Measurements from ENCODE around the gene PRR23E.

The PRR23E gene

DNA sequence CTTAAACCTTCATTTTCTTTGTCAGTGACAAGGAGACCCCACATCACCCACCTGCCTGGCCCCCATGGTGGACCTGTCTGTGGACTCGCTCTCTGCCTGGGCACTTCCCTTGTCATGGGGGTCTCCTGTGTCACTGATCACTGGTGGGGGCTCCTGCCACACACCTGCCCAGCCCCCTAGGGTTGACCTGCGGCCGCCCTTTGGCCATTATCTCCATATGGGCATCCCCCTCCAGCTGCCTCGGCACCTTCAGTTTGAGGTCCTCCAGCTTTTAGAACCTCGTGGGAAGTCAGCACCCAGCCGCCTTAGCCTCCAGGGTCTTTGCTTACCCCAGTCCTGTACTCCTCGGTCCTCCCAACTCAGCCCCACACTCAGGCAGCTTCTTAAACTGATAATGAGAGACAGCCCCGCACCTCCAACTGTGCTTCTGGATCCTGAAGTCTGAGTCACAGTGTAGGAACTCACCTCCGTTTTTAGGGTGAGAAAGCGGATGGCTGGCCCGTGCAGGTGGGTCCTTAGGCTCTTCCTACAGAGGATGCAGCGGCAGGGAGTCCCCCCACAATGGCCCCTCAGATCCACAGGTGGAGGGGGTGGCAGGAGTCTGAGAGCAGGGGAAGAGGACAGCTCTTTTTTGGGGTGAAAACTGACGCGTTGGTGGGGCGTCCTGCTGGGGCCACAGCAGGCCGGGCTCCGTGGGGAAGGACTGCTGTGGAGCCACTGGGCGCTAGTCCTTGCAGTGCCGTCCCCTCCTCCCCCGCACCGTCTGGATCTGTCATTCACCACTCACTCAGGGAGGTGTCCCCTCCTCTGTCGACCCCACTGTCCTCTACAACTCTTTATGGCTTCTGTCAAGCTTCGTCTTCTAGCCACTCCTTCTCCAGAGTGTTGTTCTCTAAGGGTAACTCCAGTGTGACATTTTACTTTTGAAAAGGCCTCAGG lies 8.7 kb upstream of the PRR23E start:
- Histone ChIP-seq H3K27ac (ENCODE audit: insufficient read depth, low read length, poor library complexity, severe bottlenecking) (no peak overlapping the region), H3K27me3 (replicated peaks; ENCODE audit: control insufficient read depth, insufficient read depth, low read length, poor library complexity, severe bottlenecking) (no peaks in the 10 kb centered on the region), H3K36me3 (ENCODE audit: control insufficient read depth, insufficient read depth, low read length) (no peaks in the 10 kb centered on the region), H3K9me3 (ENCODE audit: control insufficient read depth, low read length) (no peaks in the 10 kb centered on the region), H3K4me3 (ENCODE audit: insufficient read depth, low read depth, low read length, poor library complexity, severe bottlenecking) (no peak overlapping the region), H3K4me1 (ENCODE audit: control insufficient read depth, insufficient read depth, low read length, poor library complexity, severe bottlenecking) (no peaks in the 10 kb centered on the region)
- no peak for DNase-seq

- Histone ChIP-seq H3K27me3 (replicated peaks; ENCODE audit: control insufficient read depth, insufficient read depth, low read length, poor library complexity, severe bottlenecking) (no peaks in the 10 kb centered on the region), H3K27ac (ENCODE audit: insufficient read depth, low read length, poor library complexity, severe bottlenecking) (no peak overlapping the region), H3K9me3 (ENCODE audit: control insufficient read depth, low read length) (no peaks in the 10 kb centered on the region), H3K4me3 (ENCODE audit: insufficient read depth, low read depth, low read length, poor library complexity, severe bottlenecking) (no peak overlapping the region), H3K36me3 (ENCODE audit: control insufficient read depth, insufficient read depth, low read length) (no peaks in the 10 kb centered on the region), H3K4me1 (ENCODE audit: control insufficient read depth, insufficient read depth, low read length, poor library complexity, severe bottlenecking) (no peaks in the 10 kb centered on the region)
- no peak for DNase-seq
Measured at GRCh38 chr3:127184870-127185216, 8.1 kb upstream of the PRR23E start.

DNA sequence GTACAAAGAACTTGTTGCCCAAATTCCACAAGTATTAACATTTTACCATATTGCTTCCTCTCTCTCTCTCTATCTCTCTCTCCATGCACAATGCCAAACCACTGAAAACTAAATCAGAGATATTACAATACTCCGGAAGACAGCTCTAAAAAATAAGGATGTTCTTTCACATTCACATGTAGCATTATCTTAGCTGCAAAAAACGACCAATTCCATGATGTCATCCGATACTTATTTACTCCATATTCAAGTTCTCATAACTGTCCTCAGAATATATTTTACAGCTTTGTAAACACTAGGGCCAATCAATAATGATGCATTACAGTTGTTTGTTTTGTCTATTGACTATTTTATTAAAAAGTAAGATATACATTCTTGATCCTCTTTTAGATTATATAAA lies 7.7 kb upstream of the PRR23E start:
- no peak overlapping the region for H3K27ac ChIP-seq (ENCODE audit: insufficient read depth, low read length, poor library complexity, severe bottlenecking)
- H3K36me3 ChIP-seq (ENCODE audit: control insufficient read depth, insufficient read depth, low read length): no peaks in the 10 kb centered on the region
- no peaks in the 10 kb centered on the region for H3K9me3 ChIP-seq (ENCODE audit: control insufficient read depth, low read length)
- H3K27me3 ChIP-seq (replicated peaks; ENCODE audit: control insufficient read depth, insufficient read depth, low read length, poor library complexity, severe bottlenecking): no peaks in the 10 kb centered on the region
- H3K4me3 ChIP-seq (ENCODE audit: insufficient read depth, low read depth, low read length, poor library complexity, severe bottlenecking): no peak overlapping the region
- H3K4me1 ChIP-seq (ENCODE audit: control insufficient read depth, insufficient read depth, low read length, poor library complexity, severe bottlenecking): no peaks in the 10 kb centered on the region
- DNase-seq: no peak

- Histone ChIP-seq H3K4me3 (ENCODE audit: insufficient read depth, low read depth, low read length, poor library complexity, severe bottlenecking) (no peak overlapping the region), H3K27me3 (replicated peaks; ENCODE audit: control insufficient read depth, insufficient read depth, low read length, poor library complexity, severe bottlenecking) (no peaks in the 10 kb centered on the region), H3K4me1 (ENCODE audit: control insufficient read depth, insufficient read depth, low read length, poor library complexity, severe bottlenecking) (no peaks in the 10 kb centered on the region), H3K36me3 (ENCODE audit: control insufficient read depth, insufficient read depth, low read length) (no peaks in the 10 kb centered on the region), H3K9me3 (ENCODE audit: control insufficient read depth, low read length) (no peaks in the 10 kb centered on the region), H3K27ac (ENCODE audit: insufficient read depth, low read length, poor library complexity, severe bottlenecking) (no peak overlapping the region)
- DNase-seq: no peak
Measured at GRCh38 chr3:127185962-127186674, 6.8 kb upstream of the PRR23E start.

GRCh38 chr3:127187316-127187715 lies 5.6 kb upstream of the PRR23E start:
- Histone ChIP-seq H3K4me1 (ENCODE audit: control insufficient read depth, insufficient read depth, low read length, poor library complexity, severe bottlenecking) (no peaks in the 10 kb centered on the region), H3K36me3 (ENCODE audit: control insufficient read depth, insufficient read depth, low read length) (no peaks in the 10 kb centered on the region), H3K9me3 (ENCODE audit: control insufficient read depth, low read length) (no peaks in the 10 kb centered on the region), H3K4me3 (ENCODE audit: insufficient read depth, low read depth, low read length, poor library complexity, severe bottlenecking) (no peak overlapping the region), H3K27ac (ENCODE audit: insufficient read depth, low read length, poor library complexity, severe bottlenecking) (no peak overlapping the region), H3K27me3 (replicated peaks; ENCODE audit: control insufficient read depth, insufficient read depth, low read length, poor library complexity, severe bottlenecking) (no peaks in the 10 kb centered on the region)
- no peak for DNase-seq

DNA sequence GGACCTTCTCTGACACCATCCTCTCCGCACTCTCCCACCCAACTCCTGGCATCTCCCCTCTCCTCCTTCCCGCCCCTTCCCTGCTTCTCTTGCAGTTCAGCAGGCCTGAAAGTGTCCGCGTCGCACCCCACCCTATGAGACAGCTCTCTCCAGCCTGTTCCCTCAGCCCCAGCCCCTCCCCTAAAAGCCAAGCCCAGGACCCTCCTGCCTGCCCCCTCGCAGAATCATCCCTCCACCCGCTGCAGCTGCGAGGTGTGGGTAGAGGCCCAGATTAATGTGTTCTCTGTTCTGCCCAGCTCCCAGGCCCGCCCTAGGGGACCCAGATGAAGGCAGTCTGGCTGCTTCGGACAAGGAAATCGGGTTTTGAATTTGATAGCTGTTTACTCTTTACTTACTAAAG lies 410 bp downstream of the PRR23E start:
- no peaks in the 10 kb centered on the region for H3K36me3 ChIP-seq (ENCODE audit: control insufficient read depth, insufficient read depth, low read length)
- no peak for DNase-seq
- no peak overlapping the region for H3K27ac ChIP-seq (ENCODE audit: insufficient read depth, low read length, poor library complexity, severe bottlenecking)
- no peak overlapping the region for H3K4me3 ChIP-seq (ENCODE audit: insufficient read depth, low read depth, low read length, poor library complexity, severe bottlenecking)
- H3K27me3 ChIP-seq (replicated peaks; ENCODE audit: control insufficient read depth, insufficient read depth, low read length, poor library complexity, severe bottlenecking): no peaks in the 10 kb centered on the region
- no peaks in the 10 kb centered on the region for H3K9me3 ChIP-seq (ENCODE audit: control insufficient read depth, low read length)
- no peaks in the 10 kb centered on the region for H3K4me1 ChIP-seq (ENCODE audit: control insufficient read depth, insufficient read depth, low read length, poor library complexity, severe bottlenecking)

GRCh38 chr3:127193775-127194174 lies 844 bp downstream of the PRR23E start:
- Histone ChIP-seq H3K9me3 (ENCODE audit: control insufficient read depth, low read length) (no peaks in the 10 kb centered on the region), H3K27me3 (replicated peaks; ENCODE audit: control insufficient read depth, insufficient read depth, low read length, poor library complexity, severe bottlenecking) (no peaks in the 10 kb centered on the region), H3K27ac (ENCODE audit: insufficient read depth, low read length, poor library complexity, severe bottlenecking) (no peak overlapping the region), H3K4me3 (ENCODE audit: insufficient read depth, low read depth, low read length, poor library complexity, severe bottlenecking) (no peak overlapping the region), H3K36me3 (ENCODE audit: control insufficient read depth, insufficient read depth, low read length) (no peaks in the 10 kb centered on the region), H3K4me1 (ENCODE audit: control insufficient read depth, insufficient read depth, low read length, poor library complexity, severe bottlenecking) (no peaks in the 10 kb centered on the region)
- no peak for DNase-seq

- DNase-seq: no peak
- Histone ChIP-seq H3K4me3 (ENCODE audit: insufficient read depth, low read depth, low read length, poor library complexity, severe bottlenecking) (no peak overlapping the region), H3K36me3 (ENCODE audit: control insufficient read depth, insufficient read depth, low read length) (no peaks in the 10 kb centered on the region), H3K27me3 (replicated peaks; ENCODE audit: control insufficient read depth, insufficient read depth, low read length, poor library complexity, severe bottlenecking) (no peaks in the 10 kb centered on the region), H3K9me3 (ENCODE audit: control insufficient read depth, low read length) (no peaks in the 10 kb centered on the region), H3K4me1 (ENCODE audit: control insufficient read depth, insufficient read depth, low read length, poor library complexity, severe bottlenecking) (no peaks in the 10 kb centered on the region), H3K27ac (ENCODE audit: insufficient read depth, low read length, poor library complexity, severe bottlenecking) (no peak overlapping the region)
Measured at GRCh38 chr3:127194601-127195187, 1.8 kb downstream of the PRR23E start.

DNA sequence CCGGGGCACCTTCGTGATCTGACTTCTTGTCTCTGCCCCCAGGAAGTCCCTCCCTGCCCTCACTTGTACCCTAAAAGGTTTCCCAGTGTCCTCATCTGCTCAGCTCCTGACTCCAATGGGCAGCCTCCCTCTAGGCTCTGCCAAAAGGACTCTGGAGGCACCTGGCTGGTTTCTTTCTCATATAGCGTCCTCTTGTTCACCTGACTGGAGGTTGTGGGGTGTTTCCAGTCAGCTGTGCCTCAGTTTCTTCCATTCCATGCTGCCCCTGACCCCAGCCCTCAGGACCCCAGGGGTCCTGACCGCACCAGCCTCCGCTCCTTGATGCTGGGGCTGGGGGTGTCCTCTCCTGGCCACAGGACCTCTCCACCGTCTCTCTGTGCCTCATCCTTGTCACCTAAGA lies 2.5 kb downstream of the PRR23E start:
- no peak for DNase-seq
- H3K4me3 ChIP-seq (ENCODE audit: insufficient read depth, low read depth, low read length, poor library complexity, severe bottlenecking): no peak overlapping the region
- H3K27me3 ChIP-seq (replicated peaks; ENCODE audit: control insufficient read depth, insufficient read depth, low read length, poor library complexity, severe bottlenecking): no peaks in the 10 kb centered on the region
- no peaks in the 10 kb centered on the region for H3K9me3 ChIP-seq (ENCODE audit: control insufficient read depth, low read length)
- no peak overlapping the region for H3K27ac ChIP-seq (ENCODE audit: insufficient read depth, low read length, poor library complexity, severe bottlenecking)
- H3K4me1 ChIP-seq (ENCODE audit: control insufficient read depth, insufficient read depth, low read length, poor library complexity, severe bottlenecking): no peaks in the 10 kb centered on the region
- H3K36me3 ChIP-seq (ENCODE audit: control insufficient read depth, insufficient read depth, low read length): no peaks in the 10 kb centered on the region

DNA sequence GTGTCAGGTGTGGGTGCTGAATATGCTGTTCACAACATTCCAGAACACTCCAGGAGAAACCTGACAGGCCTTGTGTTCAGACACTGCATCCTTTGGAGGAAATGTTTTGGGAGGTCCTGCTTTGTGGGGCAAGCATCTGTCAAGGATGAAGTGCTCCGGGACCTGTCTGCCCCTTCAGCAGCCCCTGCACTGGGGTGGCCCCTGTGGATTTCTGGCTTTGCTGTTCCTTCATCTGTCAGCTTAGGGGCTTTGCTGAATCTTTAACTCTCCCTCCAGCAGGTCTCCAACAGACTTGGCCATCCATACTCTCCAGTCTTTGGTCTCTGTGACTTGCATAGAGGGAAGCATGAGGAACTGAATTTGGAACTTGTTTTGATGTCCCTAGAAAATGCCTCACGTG lies 3.1 kb downstream of the PRR23E start:
- H3K36me3 ChIP-seq (ENCODE audit: control insufficient read depth, insufficient read depth, low read length): no peaks in the 10 kb centered on the region
- DNase-seq: no peak
- H3K9me3 ChIP-seq (ENCODE audit: control insufficient read depth, low read length): no peaks in the 10 kb centered on the region
- no peaks in the 10 kb centered on the region for H3K27me3 ChIP-seq (replicated peaks; ENCODE audit: control insufficient read depth, insufficient read depth, low read length, poor library complexity, severe bottlenecking)
- H3K4me3 ChIP-seq (ENCODE audit: insufficient read depth, low read depth, low read length, poor library complexity, severe bottlenecking): no peak overlapping the region
- no peak overlapping the region for H3K27ac ChIP-seq (ENCODE audit: insufficient read depth, low read length, poor library complexity, severe bottlenecking)
- H3K4me1 ChIP-seq (ENCODE audit: control insufficient read depth, insufficient read depth, low read length, poor library complexity, severe bottlenecking): no peaks in the 10 kb centered on the region

Measured in effector memory CD4-positive, alpha-beta T cell (primary cell).